ENCODE results near the gene GGA1. TPM values are rescaled to one million over a fixed set of nuclear protein-coding genes. Genes with fewer than 3 reads are reported as not detected.

The GGA1 gene
- total and polyA plus RNA-seq, 10 donors: 43.4 to 134 (median 83.4) TPM

- Histone ChIP-seq H3K27ac (peak overlapping the region; percentile 80 to 96 (median 90)), H3K4me1 (peaks cover 59 to 88% (median 76%) of the 10 kb centered on the region in 6 donors), H3K27me3 (replicated peaks in 1 of 7) (no peaks in the 10 kb centered on the region), H3K4me3 (peak overlapping the region in 2 of 8 donors; percentile 19 to 50), H3K9me3 (no peaks in the 10 kb centered on the region), H3K36me3 (peaks cover 0 to 47% (median 28%) of the 10 kb centered on the region in 6 donors)
- TF ChIP-seq, protein P1, sequence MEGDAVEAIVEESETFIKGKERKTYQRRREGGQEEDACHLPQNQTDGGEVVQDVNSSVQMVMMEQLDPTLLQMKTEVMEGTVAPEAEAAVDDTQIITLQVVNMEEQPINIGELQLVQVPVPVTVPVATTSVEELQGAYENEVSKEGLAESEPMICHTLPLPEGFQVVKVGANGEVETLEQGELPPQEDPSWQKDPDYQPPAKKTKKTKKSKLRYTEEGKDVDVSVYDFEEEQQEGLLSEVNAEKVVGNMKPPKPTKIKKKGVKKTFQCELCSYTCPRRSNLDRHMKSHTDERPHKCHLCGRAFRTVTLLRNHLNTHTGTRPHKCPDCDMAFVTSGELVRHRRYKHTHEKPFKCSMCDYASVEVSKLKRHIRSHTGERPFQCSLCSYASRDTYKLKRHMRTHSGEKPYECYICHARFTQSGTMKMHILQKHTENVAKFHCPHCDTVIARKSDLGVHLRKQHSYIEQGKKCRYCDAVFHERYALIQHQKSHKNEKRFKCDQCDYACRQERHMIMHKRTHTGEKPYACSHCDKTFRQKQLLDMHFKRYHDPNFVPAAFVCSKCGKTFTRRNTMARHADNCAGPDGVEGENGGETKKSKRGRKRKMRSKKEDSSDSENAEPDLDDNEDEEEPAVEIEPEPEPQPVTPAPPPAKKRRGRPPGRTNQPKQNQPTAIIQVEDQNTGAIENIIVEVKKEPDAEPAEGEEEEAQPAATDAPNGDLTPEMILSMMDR (IDR thresholded peaks at IDR 0.05 in 8 of 11, conservative IDR thresholded peaks at IDR 0.05 in 3 of 11): no peak
- peak in 1 of 3 donors; percentile 1 for TF ChIP-seq POLR2AphosphoS5 (IDR thresholded peaks at IDR 0.05)
- no peak for TF ChIP-seq POLR2A (IDR thresholded peaks at IDR 0.05)
- intact Hi-C loops (cut with DNase I; ENCODE audit: low total_unique reads): no loop called here
- 62 to 78% (median 68%) methylated on average over 11 to 14 of the region's 14 CpGs for WGBS, 5 donors
- DNase-seq: peak; percentile 85
Observed at GRCh38 chr22:37632174-37633088, 23.8 kb downstream of the GGA1 start.

- TF ChIP-seq POLR2A (IDR thresholded peaks at IDR 0.05): no peak
- TF ChIP-seq POLR2AphosphoS5 (IDR thresholded peaks at IDR 0.05): peak in 1 of 3 donors; percentile 26
- 5 to 13% (median 9%) methylated on average over 7 to 11 of the region's 11 CpGs for WGBS, 5 donors
- Histone ChIP-seq H3K36me3 (peaks cover 0 to 47% (median 28%) of the 10 kb centered on the region in 6 donors), H3K27me3 (replicated peaks in 1 of 7) (no peaks in the 10 kb centered on the region), H3K9me3 (no peaks in the 10 kb centered on the region), H3K27ac (peak overlapping the region; percentile 80 to 96 (median 90)), H3K4me1 (peaks cover 59 to 88% (median 76%) of the 10 kb centered on the region in 6 donors), H3K4me3 (peak overlapping the region in 4 of 8 donors; percentile 9 to 50 (median 18))
- intact Hi-C loops (cut with DNase I; ENCODE audit: low total_unique reads): no loop called here
- peak; percentile 88 for DNase-seq
Observed at GRCh38 chr22:37633089-37633624, 24.5 kb downstream of the GGA1 start.

GRCh38 chr22:37633625-37634416 lies 25.2 kb downstream of the GGA1 start:
- Histone ChIP-seq H3K4me3 (peak overlapping the region in 5 of 8 donors; percentile 9 to 50 (median 19)), H3K9me3 (no peaks in the 10 kb centered on the region), H3K36me3 (peaks cover 0 to 41% (median 28%) of the 10 kb centered on the region in 6 donors), H3K27me3 (replicated peaks in 1 of 7) (no peaks in the 10 kb centered on the region), H3K27ac (peak overlapping the region; percentile 80 to 96 (median 90)), H3K4me1 (peaks cover 66 to 88% (median 79%) of the 10 kb centered on the region in 6 donors)
- DNase-seq: peak; percentile 96
- 3 to 8% (median 5%) methylated on average over 9 to 24 of the region's 24 CpGs for WGBS, 5 donors
- peak in 1 of 3 donors; percentile 7 for TF ChIP-seq POLR2A (IDR thresholded peaks at IDR 0.05)
- peak; percentile 83 to 89 (median 86) for TF ChIP-seq POLR2AphosphoS5 (IDR thresholded peaks at IDR 0.05)
- TF ChIP-seq, protein P1 (IDR thresholded peaks at IDR 0.05 in 8 of 11, conservative IDR thresholded peaks at IDR 0.05 in 3 of 11): peak in 9 of 11 experiments; percentile 5 to 41 (median 16)
- intact Hi-C loops (cut with DNase I; ENCODE audit: low total_unique reads): no loop called here

DNA sequence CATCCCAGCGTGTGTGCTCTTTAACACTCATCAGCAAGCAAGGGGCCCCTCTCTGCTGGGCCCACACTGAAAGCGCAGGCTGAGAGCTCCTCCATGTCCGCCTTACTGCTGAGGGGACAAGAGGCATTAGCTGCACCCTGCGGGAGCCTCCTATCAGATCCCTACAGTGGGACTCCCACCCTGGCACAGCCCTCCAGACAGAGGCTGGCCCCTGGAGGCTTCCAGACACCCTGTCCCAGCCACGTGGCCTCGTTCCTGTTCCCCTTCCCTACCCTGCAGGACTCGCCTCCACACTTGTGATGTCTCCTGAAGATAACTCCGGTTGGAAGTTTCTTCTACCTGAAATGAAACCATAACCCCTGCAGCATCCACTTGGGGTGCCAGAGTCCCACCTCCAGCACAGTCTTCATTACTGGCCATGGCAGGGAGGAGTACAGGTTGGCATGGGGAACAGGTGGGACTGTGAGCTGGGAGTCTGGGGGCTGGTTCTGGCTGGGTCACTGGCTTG lies 25.8 kb downstream of the GGA1 start:
- Histone ChIP-seq H3K27ac (peak overlapping the region; percentile 80 to 96 (median 90)), H3K9me3 (no peaks in the 10 kb centered on the region), H3K4me3 (peak overlapping the region in 3 of 8 donors; percentile 9 to 50 (median 19)), H3K36me3 (peaks cover 0 to 35% (median 24%) of the 10 kb centered on the region in 6 donors), H3K27me3 (replicated peaks in 1 of 7) (peaks cover 0 to 4% (median 0%) of the 10 kb centered on the region in 7 donors), H3K4me1 (peaks cover 69 to 91% (median 85%) of the 10 kb centered on the region in 6 donors)
- DNase-seq: peak; percentile 82
- intact Hi-C loops (cut with DNase I; ENCODE audit: low total_unique reads): no loop called here
- TF ChIP-seq, protein P1 (IDR thresholded peaks at IDR 0.05 in 8 of 11, conservative IDR thresholded peaks at IDR 0.05 in 3 of 11): no peak
- TF ChIP-seq POLR2A (IDR thresholded peaks at IDR 0.05) (no peak), POLR2AphosphoS5 (IDR thresholded peaks at IDR 0.05) (no peak)
- WGBS, 5 donors: 20 to 45% (median 31%) methylated on average over 8 of the region's 8 CpGs

Data from spleen (tissue), 11 donors.